Panc1 (cell line): Measurements from ENCODE around the gene MIEN1. TPM values are rescaled to one million over a fixed set of nuclear protein-coding genes. Genes with fewer than 3 reads are reported as not detected.

ENCODE experiments used
- ATAC-seq: fragments of 200-7000 bp; cut with Tn5 transposase; 2 replicates; pipeline ENCODE4 v1.9.1; 2020; ENCODE audit warnings: mild to moderate bottlenecking, moderate library complexity
- BruUV-seq: library from RNA; stranded (reverse); fragments of 400-500 nt; replicated peaks from 2 replicates; lab custom pipeline; 2021; lab: Mats Ljungman, UMichigan
- CTCF ChIA-PET: fragments of 300-600 bp; sonication (Branson Sonifier 250); formaldehyde crosslinking; loops from one replicate; lab custom pipeline; 2022; ENCODE audit warnings: antibody characterized with exemption; lab: Charles Lee
- POLR2A ChIA-PET: fragments of 300-600 bp; sonication (Branson Sonifier 250); formaldehyde crosslinking; loops from one replicate; lab custom pipeline; 2022; ENCODE audit warnings: antibody characterized with exemption; lab: Charles Lee
- DNase-seq: peaks from one replicate; pipeline ENCODE4 v3.0.0-alpha.2; 2010; ENCODE audit warnings: low read depth, low spot score
- H3K27ac ChIP-seq: 2 replicates; pipeline ENCODE4 v1.5.1; 2011; ENCODE audit warnings: mild to moderate bottlenecking, low read length, inconsistent platforms
- H3K27me3 ChIP-seq: fragments of 200-500 bp; sonication (Bioruptor generic); 2 replicates; pipeline ENCODE4 v1.6.0; 2014; ENCODE audit warnings: low read length, inconsistent platforms; ENCODE audit not compliant: control insufficient read depth, insufficient read depth
- H3K36me3 ChIP-seq: fragments of 200-500 bp; sonication (Bioruptor generic); 2 replicates; pipeline ENCODE4 v1.5.1; 2014; ENCODE audit warnings: inconsistent platforms, mild to moderate bottlenecking, low read length, moderate library complexity; ENCODE audit not compliant: control insufficient read depth, insufficient read depth
- H3K4me1 ChIP-seq: 2 replicates; pipeline ENCODE4 v1.5.1; 2011; ENCODE audit warnings: inconsistent platforms, mild to moderate bottlenecking, low read length, moderate library complexity; ENCODE audit not compliant: control insufficient read depth, insufficient read depth
- H3K4me3 ChIP-seq, 2 experiments: 2 replicates each; pipeline ENCODE4 v1.5.1; 2011 to 2012; ENCODE audit warnings: low read depth in 2 of 2, low read length in 2 of 2, mild to moderate bottlenecking in 2 of 2, inconsistent platforms in 1 of 2, moderate library complexity in 1 of 2
- H3K9me3 ChIP-seq: fragments of 200-500 bp; sonication (Bioruptor generic); 2 replicates; pipeline ENCODE4 v1.5.1; 2014; ENCODE audit warnings: low read depth, mild to moderate bottlenecking, inconsistent platforms, low read length, moderate library complexity; ENCODE audit not compliant: control insufficient read depth, insufficient read depth
- POLR2AphosphoS5 ChIP-seq: IDR thresholded peaks from 2 replicates; pipeline ENCODE4 v1.6.1; 2012; ENCODE audit warnings: mild to moderate bottlenecking, low read depth, low read length, moderate library complexity
- SIN3A ChIP-seq: IDR thresholded peaks from 2 replicates; pipeline ENCODE4 v1.6.1; 2012; ENCODE audit warnings: low read depth, mild to moderate bottlenecking, low read length, moderate library complexity, borderline replicate concordance; ENCODE audit not compliant: insufficient read depth
- TCF7L2 ChIP-seq: IDR thresholded peaks from 2 replicates; pipeline ENCODE4 v1.6.1; 2011; ENCODE audit warnings: mild to moderate bottlenecking, low read depth, low read length, inconsistent platforms
- in situ Hi-C: cut with HindIII; loops from 2 replicates; pipeline ENCODE4 v1.10.0; 2016; ENCODE audit warnings: low sequenced_read_pairs, low pct_unique_long_range_greater_than_20kb
- intact Hi-C: fragments of 100-400 bp; cut with micrococcal nuclease; formaldehyde crosslinking; loops from one replicate; pipeline ENCODE4 v1.10.0; 2022; ENCODE audit not compliant: unreplicated experiment
- total RNA-seq: library from RNA; stranded (reverse); gene quantifications from one replicate; pipeline ENCODE4 v1.2.1, GENCODE V29; 2021; ENCODE audit not compliant: unreplicated experiment
- TF ChIP-seq, protein P1 (sequence below): fragments of 450-650 bp; IDR thresholded peaks from 2 replicates; pipeline ENCODE4 v1.5.1; 2017; ENCODE audit warnings: mild to moderate bottlenecking
- TF ChIP-seq, protein P2 (sequence below), 2 experiments: IDR thresholded peaks; 2 replicates each; pipeline ENCODE4 v1.6.1; 2011 to 2012; ENCODE audit warnings: low read depth in 2 of 2, control low read depth in 1 of 2, low read length in 1 of 2, mild to moderate bottlenecking in 1 of 2, moderate library complexity in 1 of 2; ENCODE audit not compliant: insufficient read depth in 1 of 2

Gene MIEN1
- total RNA-seq, 1 experiment from 2014 or later = 103 TPM

DNA sequence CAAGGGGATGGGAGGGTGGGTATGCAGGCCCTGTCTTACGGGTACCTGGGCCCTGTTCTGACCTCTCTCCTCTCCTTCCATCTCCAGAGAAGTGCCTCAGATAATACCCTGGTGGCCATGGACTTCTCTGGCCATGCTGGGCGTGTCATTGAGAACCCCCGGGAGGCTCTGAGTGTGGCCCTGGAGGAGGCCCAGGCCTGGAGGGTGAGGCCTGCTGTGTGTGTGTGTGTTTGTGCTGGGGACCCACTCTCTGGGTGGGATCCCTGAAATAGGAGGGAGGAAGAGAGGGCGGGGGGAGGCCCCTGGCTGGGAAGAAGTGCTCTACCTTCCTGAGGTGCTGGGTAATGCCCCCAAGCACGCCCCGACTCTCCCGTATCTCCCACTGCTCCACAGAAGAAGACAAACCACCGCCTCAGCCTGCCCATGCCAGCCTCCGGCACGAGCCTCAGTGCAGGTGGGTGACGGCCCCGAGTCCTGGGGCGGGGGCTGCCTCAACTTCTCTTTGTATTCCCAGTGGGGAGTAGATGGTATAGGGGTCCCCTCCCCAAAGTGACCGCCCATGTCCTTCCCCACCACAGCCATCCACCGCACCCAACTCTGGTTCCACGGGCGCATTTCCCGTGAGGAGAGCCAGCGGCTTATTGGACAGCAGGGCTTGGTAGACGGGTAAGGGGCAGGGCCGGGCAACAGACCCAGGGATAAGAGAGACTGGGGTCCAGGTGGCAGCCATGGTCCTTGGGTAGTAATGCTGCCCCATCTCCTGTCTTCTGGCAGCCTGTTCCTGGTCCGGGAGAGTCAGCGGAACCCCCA lies 15.2 kb upstream of the MIEN1 start:
- H3K4me1 ChIP-seq = peaks cover 9% of the 10 kb centered on the region
- DNase-seq = no peak
- H3K36me3 ChIP-seq = no peaks in the 10 kb centered on the region
- H3K27me3 ChIP-seq = no peaks in the 10 kb centered on the region
- no peaks in the 10 kb centered on the region for H3K9me3 ChIP-seq
- H3K4me3 ChIP-seq = no peak overlapping the region
- BruUV-seq = no TSS peak
- CTCF ChIA-PET = no interaction called here
- POLR2A ChIA-PET = interaction anchor here (0.6 kb wide), 1 partner anchor 25 kb away, joined by 3 read pairs; no protein-coding TSS in a partner anchor
- intact Hi-C loops = no loop called here
- no peak for TF ChIP-seq POLR2AphosphoS5
- no peak for TF ChIP-seq TCF7L2
- TF ChIP-seq, protein P1, sequence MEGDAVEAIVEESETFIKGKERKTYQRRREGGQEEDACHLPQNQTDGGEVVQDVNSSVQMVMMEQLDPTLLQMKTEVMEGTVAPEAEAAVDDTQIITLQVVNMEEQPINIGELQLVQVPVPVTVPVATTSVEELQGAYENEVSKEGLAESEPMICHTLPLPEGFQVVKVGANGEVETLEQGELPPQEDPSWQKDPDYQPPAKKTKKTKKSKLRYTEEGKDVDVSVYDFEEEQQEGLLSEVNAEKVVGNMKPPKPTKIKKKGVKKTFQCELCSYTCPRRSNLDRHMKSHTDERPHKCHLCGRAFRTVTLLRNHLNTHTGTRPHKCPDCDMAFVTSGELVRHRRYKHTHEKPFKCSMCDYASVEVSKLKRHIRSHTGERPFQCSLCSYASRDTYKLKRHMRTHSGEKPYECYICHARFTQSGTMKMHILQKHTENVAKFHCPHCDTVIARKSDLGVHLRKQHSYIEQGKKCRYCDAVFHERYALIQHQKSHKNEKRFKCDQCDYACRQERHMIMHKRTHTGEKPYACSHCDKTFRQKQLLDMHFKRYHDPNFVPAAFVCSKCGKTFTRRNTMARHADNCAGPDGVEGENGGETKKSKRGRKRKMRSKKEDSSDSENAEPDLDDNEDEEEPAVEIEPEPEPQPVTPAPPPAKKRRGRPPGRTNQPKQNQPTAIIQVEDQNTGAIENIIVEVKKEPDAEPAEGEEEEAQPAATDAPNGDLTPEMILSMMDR = no peak
- no peak for TF ChIP-seq SIN3A
- TF ChIP-seq, protein P2, sequence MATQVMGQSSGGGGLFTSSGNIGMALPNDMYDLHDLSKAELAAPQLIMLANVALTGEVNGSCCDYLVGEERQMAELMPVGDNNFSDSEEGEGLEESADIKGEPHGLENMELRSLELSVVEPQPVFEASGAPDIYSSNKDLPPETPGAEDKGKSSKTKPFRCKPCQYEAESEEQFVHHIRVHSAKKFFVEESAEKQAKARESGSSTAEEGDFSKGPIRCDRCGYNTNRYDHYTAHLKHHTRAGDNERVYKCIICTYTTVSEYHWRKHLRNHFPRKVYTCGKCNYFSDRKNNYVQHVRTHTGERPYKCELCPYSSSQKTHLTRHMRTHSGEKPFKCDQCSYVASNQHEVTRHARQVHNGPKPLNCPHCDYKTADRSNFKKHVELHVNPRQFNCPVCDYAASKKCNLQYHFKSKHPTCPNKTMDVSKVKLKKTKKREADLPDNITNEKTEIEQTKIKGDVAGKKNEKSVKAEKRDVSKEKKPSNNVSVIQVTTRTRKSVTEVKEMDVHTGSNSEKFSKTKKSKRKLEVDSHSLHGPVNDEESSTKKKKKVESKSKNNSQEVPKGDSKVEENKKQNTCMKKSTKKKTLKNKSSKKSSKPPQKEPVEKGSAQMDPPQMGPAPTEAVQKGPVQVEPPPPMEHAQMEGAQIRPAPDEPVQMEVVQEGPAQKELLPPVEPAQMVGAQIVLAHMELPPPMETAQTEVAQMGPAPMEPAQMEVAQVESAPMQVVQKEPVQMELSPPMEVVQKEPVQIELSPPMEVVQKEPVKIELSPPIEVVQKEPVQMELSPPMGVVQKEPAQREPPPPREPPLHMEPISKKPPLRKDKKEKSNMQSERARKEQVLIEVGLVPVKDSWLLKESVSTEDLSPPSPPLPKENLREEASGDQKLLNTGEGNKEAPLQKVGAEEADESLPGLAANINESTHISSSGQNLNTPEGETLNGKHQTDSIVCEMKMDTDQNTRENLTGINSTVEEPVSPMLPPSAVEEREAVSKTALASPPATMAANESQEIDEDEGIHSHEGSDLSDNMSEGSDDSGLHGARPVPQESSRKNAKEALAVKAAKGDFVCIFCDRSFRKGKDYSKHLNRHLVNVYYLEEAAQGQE (IDR thresholded peaks at IDR 0.05; ENCODE audit: insufficient read depth in 1 of 2, low read depth in 2 of 2, low read length in 1 of 2) = no peak
- in situ Hi-C loops = no loop called here
- no peak overlapping the region for H3K27ac ChIP-seq
- ATAC-seq = no peak

DNA sequence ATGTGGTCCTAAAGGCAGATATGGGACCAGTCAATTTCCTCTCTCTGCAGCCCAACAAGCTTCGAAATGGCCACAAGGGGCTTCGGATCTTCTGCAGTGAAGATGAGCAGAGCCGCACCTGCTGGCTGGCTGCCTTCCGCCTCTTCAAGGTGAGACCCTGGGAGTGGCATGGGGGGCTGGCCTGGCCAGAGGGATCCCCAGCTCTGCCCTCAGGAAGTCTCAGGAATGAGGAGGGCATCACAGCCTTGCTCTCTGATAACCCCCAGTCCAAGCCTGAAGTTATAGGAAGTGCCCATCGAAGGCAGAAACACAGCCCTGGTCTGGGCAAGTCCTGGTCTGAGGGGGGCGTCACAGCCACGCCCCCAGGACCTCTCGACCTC lies 14.5 kb upstream of the MIEN1 start:
- CTCF ChIA-PET = no interaction called here
- intact Hi-C loops = no loop called here
- POLR2A ChIA-PET = no interaction called here

More for the DNA sequence above, 14.5 kb upstream of the MIEN1 start:
- Histone ChIP-seq H3K4me1 (peaks cover 16% of the 10 kb centered on the region), H3K27me3 (no peaks in the 10 kb centered on the region), H3K4me3 (no peak overlapping the region), H3K36me3 (no peaks in the 10 kb centered on the region), H3K27ac (no peak overlapping the region), H3K9me3 (no peaks in the 10 kb centered on the region)
- ATAC-seq (no peak), DNase-seq (no peak)
- no peak for TF ChIP-seq TCF7L2
- TF ChIP-seq POLR2AphosphoS5 = no peak
- TF ChIP-seq, protein P2 (IDR thresholded peaks at IDR 0.05; ENCODE audit: insufficient read depth in 1 of 2, low read depth in 2 of 2, low read length in 1 of 2) = no peak
- TF ChIP-seq, protein P1 = no peak
- no peak for TF ChIP-seq SIN3A
- in situ Hi-C loops = no loop called here
- no TSS peak for BruUV-seq
